HG03378 (cell line): ENCODE results near the gene NR4A3.
"Not testable (repeated sequence)": the region's sequence is repeated elsewhere in the genome, so short reads cannot be mapped to it uniquely, and the experiment has no call there.

ENCODE experiments used
- ATAC-seq: cut with Tn5 transposase; IDR thresholded peaks from one replicate; pipeline ENCODE4 v1.9.1; 2021; ENCODE audit warnings: mild to moderate bottlenecking, moderate library complexity; ENCODE audit not compliant: unreplicated experiment

Gene NR4A3

DNA sequence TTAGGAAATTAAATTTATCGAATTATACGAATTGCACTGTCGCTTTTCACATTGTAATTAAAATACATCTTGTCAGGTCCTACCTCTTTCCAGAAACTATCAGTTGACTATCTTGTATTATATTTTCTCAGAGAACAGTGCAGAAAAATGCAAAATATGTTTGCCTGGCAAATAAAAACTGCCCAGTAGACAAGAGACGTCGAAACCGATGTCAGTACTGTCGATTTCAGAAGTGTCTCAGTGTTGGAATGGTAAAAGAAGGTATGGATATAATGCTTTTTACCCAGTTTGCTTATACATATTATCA lies 10.8 kb downstream of the NR4A3 start:
- ATAC-seq: no peak

DNA sequence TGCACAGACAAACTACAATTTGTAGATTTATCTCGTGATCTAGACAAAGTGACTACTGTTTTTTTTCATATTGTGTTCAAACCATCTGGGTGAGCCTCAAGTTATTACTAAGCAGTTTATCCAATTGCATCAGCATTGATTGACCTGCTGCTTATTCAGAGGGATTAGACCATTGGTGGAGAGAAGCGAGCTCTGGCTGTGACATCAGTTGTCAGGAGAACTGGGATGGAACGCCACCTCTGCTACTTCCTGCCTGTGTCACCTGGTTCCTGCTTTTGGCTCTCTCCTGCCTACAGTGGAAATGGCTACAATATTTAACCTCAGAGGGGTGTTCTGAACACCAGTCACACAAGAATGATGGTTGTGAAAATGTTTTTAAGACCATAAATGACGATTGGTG lies 12.1 kb downstream of the NR4A3 start:
- no peak for ATAC-seq

DNA sequence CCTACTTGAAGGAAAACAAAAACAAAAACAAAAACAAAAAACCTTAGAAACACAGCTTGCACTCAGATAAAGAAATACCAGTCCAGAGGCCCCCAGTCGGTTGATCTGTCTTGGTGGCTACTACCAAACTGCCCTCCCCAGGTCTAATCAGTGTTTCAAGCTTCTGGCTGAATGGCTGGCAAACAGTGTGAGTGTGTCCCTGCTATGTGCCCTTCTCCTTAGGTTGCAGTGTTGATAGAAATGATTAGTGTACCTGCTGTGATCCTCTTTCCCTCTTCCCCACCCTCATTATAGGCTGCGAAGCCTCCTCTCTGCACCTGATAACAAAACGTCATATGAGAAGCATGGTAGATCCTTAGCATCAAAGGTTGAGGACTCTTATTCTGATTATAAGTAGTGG lies 12.8 kb downstream of the NR4A3 start:
- ATAC-seq: no peak

DNA sequence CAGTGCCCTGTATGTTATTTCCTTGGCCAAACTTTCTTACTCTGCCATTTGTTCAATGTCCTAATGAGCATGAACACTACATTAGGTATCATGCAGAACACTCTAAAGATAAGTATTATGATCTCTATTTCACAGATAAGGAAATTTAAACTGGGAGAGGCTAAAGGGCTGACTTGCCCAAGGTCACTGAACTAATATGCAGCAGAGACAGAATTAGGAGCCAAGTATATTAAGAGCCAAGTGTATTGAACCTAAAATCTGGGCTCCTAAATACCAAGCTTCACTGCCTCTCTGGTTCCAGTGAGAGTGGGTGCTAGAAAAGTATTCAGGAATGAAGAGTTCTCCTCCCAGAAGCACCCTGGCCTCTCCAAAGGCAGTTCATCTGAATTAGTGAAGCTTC lies 13.5 kb downstream of the NR4A3 start:
- ATAC-seq: no peak

GRCh38 chr9:99835581-99835980 lies 13.9 kb downstream of the NR4A3 start:
- no peak for ATAC-seq

GRCh38 chr9:99840072-99840471 lies 18.4 kb downstream of the NR4A3 start:
- ATAC-seq: no peak

DNA sequence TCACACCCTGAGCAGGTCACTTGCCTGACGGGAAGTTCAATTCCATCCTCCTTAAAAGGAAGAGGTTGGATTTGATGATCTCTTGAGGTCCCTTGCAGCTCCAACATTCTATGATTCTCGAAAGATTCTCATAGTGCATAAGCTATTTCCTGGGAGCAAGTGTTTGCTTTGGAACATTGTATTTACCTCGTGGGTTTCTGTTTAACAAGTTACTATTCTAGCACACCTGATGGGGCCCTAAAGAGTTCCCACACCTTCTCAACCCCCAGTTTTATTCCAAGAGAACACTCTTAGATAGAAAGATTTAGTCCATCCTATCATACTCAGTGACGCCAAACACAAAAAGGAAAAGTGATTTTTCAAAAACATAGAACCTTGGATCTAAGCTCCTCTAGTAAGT lies 23.4 kb downstream of the NR4A3 start:
- ATAC-seq: no peak

DNA sequence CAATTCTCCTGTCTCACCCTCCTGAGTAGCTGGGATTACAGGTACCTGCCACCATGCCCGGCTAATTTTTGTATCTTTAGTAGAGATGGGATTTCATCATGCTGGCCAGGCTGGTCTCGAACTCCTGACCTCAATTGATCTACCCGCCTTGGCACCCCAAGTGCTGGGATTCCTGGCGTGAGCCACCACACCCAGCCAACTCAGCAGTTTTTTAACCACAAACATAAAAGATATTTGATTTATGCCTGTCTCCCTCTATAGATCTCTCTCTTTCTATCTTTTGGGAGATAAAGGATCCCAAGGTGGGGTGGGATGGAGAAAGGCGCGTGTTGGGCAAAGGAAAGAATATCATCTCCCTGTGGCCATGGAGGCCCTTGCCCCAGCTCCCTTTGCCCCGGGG lies 26.8 kb downstream of the NR4A3 start:
- ATAC-seq: no peak

DNA sequence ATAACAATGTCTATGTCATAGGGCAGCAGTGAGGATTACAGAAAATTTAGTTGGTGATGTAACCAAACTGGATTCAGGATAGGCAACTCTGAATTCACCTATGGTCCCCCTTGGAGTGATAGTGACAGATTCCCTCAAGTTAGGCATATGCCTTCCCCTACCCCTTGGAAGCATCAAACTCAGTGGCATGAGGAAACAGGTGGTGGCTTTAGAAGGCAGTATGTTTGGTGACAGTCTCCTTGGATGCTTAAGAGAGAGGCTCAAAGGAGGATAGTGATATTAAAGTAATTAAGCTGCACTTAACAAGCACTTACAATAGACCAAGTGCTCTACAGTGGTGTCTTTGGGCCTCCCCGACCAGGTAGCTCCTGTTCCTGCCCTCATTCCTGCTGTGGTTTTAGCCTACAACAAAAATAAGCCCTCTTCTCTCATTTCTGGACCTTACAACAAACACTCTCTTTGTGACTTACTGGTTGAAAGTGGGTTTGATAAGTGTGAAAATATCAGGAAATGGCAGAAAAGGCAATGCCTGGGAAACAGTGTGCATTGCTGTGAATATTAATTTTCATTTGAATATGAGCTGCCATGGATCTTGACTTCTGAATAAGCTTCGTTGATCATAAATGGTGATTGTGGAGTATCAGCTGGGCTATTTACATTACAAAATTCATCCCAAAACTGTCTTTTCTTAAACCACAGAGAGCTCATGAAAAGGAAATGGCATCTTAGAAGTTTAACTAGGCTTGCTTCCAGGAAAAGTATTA lies 29.2 kb downstream of the NR4A3 start:
- no peak for ATAC-seq

DNA sequence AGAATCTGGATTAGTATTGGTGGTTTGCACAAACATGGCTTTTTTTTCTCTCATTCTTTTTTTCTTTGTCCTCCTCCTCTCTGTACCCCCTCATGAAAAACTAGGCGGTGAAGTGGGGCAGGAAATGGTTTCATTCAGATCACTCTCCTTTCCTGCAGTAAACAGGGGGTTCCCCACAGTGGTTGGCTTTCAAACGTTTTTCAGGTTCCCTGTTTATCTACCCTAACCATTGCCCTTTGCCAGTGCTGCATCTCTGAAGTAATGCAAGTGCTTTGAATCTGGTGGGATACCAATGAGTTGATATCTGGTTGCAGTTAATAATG lies 29.8 kb downstream of the NR4A3 start:
- ATAC-seq: peak; percentile 96

GRCh38 chr9:99852617-99853016 lies 30.9 kb downstream of the NR4A3 start:
- ATAC-seq: no peak

- no peak for ATAC-seq
Observed at GRCh38 chr9:99855467-99856176, 33.9 kb downstream of the NR4A3 start.

DNA sequence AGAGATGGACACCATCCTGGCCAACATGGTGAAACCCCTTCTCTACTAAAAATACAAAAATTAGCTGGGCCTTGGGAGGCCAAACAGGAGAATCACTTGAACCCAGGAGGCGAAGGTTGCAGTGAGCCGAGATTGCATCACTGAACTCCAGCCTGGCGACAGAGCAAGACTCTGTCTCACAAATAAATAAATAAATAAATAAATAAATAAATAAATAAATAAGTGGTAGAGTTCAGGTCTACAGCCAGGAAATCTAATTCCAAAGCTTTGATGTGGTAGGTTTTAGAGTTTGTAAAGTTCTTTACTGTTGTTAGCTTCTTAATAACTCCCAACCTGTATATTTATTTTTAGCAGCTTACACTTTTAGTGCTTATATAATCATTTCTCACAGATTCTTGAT lies 35.9 kb downstream of the NR4A3 start:
- not testable (repeated sequence) for ATAC-seq

GRCh38 chr9:99858087-99858486 lies 36.4 kb downstream of the NR4A3 start:
- ATAC-seq: no peak

GRCh38 chr9:99859243-99859980 lies 37.7 kb downstream of the NR4A3 start:
- ATAC-seq: no peak

- ATAC-seq: no peak
Observed at GRCh38 chr9:99860266-99860665, 38.6 kb downstream of the NR4A3 start.

GRCh38 chr9:99863955-99864354 lies 42.3 kb downstream of the NR4A3 start:
- ATAC-seq: no peak

GRCh38 chr9:99866398-99866797 lies 44.7 kb downstream of the NR4A3 start:
- no peak for ATAC-seq

- ATAC-seq: no peak
Observed at GRCh38 chr9:99867536-99867935, 45.9 kb downstream of the NR4A3 start.

- peak; percentile 72 for ATAC-seq
Observed at GRCh38 chr9:99867968-99868367, 46.3 kb downstream of the NR4A3 start.

DNA sequence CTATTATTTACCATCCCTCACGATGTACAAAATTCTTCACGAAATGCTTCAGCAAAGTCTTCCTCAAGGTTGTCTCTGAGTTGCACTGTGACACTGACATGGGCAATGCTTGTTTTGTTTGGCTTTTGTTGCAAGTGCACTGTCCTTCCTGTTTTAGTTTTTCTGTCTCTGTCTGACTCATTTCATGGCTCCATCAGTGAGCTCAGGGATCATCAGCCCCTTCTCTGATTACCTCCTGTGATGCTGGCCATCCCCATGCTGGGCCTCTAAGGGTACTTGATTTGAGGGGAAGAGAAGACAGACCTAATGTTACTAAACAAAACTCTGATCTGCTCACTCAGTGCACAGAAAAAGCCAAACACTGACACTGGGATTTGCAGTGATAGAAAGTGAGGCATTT lies 47.2 kb downstream of the NR4A3 start:
- ATAC-seq: peak; percentile 68

GRCh38 chr9:99870126-99870525 lies 48.4 kb downstream of the NR4A3 start:
- ATAC-seq: no peak
